Progenitor cell of endocrine pancreas (in vitro differentiated cells): ENCODE measurements around the gene USH1G. TPM values are rescaled to one million over a fixed set of nuclear protein-coding genes. Genes with fewer than 3 reads are reported as not detected.
A peak's percentile ranks its signal among the peaks of the same experiment; 100 is the strongest.

Experiments
- DNase-seq: peaks from one replicate; pipeline ENCODE4 v3.0.0; 2021; ENCODE audit warnings: low spot score; ENCODE audit not compliant: unreplicated experiment
- H3K27ac Mint-ChIP-seq: 2 replicates; pipeline ENCODE4 v1.8.0; 2021; ENCODE audit warnings: mild to moderate bottlenecking, moderate library complexity, mixed read lengths
- H3K27me3 Mint-ChIP-seq: 2 replicates; pipeline ENCODE4 v1.8.0; 2021; ENCODE audit warnings: mixed read lengths
- H3K36me3 Mint-ChIP-seq: 2 replicates; pipeline ENCODE4 v1.8.0; 2022; ENCODE audit warnings: mixed read lengths; ENCODE audit not compliant: insufficient read depth
- H3K4me1 Mint-ChIP-seq: 2 replicates; pipeline ENCODE4 v1.8.0; 2021; ENCODE audit warnings: low read depth, mixed read lengths
- H3K4me3 Mint-ChIP-seq: 2 replicates; pipeline ENCODE4 v1.8.0; 2021; ENCODE audit warnings: low read depth, mild to moderate bottlenecking, moderate library complexity, mixed read lengths
- H3K9me3 Mint-ChIP-seq: 2 replicates; pipeline ENCODE4 v1.8.0; 2021; ENCODE audit warnings: low read depth, mixed read lengths
- CTCF ChIP-seq: fragments of 200-600 bp; sonication (generic); IDR thresholded peaks from one replicate; pipeline ENCODE4 v1.5.0; 2021; ENCODE audit warnings: antibody characterized with exemption, mild to moderate bottlenecking; ENCODE audit not compliant: unreplicated experiment
- total RNA-seq: library from RNA; stranded (reverse); gene quantifications from 2 replicates; pipeline ENCODE4 v1.2.1, GENCODE V29; 2021

The USH1G gene
- total RNA-seq, 1 donor from 2014 or later = 0.19 TPM

DNA sequence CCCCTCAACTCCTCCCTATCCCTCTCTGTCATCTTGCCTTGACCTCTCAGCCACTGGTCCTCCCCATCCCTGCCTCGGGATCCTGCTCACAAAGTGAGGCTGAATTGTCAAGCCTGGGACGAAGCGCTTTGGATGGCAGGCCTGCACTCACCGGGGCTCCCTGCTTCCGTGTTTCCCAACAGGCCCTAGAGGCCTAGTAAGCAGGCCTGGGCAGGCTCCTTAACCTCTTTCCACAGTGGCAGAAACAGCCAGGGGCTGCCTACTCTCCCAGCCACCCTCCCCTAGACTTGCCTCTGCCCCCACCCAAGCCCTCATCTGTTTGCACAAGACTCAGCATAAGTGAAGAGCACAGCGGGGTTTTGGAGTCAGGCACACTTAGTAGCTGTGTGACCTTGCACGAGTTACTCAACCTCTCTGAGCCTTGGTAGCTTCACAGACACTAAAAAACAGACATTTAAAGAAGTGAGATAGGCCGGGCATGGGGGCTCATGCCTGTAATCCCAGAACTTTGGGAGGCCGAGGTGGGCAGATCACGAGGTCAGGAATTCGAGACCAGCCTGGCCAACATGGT lies 24.6 kb downstream of the USH1G start:
- Mint-ChIP-seq H3K27ac (no peak overlapping the region), H3K4me1 (peaks cover 2% of the 10 kb centered on the region), H3K4me3 (no peak overlapping the region), H3K9me3 (no peaks in the 10 kb centered on the region), H3K27me3 (peaks cover 60% of the 10 kb centered on the region), H3K36me3 (no peaks in the 10 kb centered on the region)
- DNase-seq = no peak
- no peak for TF ChIP-seq CTCF

DNA sequence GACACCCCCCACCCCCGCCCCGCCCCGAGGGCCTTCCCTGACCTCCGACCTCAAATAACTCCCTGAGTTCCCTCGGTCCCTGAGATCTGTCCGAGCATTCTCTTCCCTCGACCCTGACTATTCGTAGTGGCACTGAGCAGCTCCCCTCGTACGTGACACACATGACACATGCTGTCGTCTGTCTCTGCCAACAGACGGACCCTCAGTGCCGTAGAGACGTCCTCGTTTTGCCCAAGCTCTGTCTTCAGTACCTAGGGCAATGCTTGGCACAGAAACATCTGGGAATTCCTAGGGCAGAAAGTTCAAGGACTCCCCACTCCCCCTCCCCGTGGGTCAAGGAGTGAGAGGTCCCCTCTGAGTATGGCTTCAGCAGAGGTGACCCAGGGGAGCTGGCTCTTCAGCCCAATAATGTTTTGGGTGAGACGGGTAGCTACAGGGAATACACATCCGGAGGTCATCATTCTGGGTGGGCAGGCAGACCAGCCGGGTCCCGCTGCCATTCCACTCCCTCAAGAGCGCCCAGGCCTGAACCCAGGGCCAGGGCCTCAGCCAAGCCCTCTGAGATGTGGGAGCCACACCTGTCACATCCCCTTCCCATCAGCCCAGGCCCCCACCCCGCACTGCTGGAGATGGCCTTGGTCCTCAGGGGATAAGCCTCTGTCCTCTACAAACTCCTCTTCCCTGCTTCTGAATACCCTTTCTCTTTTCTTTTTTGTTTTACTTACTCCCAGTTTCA lies 29.0 kb downstream of the USH1G start:
- Mint-ChIP-seq H3K9me3 (no peaks in the 10 kb centered on the region), H3K27ac (no peak overlapping the region), H3K4me3 (peak overlapping the region; percentile 70), H3K4me1 (peaks cover 2% of the 10 kb centered on the region), H3K27me3 (peaks cover 61% of the 10 kb centered on the region), H3K36me3 (no peaks in the 10 kb centered on the region)
- no peak for TF ChIP-seq CTCF
- DNase-seq = no peak

DNA sequence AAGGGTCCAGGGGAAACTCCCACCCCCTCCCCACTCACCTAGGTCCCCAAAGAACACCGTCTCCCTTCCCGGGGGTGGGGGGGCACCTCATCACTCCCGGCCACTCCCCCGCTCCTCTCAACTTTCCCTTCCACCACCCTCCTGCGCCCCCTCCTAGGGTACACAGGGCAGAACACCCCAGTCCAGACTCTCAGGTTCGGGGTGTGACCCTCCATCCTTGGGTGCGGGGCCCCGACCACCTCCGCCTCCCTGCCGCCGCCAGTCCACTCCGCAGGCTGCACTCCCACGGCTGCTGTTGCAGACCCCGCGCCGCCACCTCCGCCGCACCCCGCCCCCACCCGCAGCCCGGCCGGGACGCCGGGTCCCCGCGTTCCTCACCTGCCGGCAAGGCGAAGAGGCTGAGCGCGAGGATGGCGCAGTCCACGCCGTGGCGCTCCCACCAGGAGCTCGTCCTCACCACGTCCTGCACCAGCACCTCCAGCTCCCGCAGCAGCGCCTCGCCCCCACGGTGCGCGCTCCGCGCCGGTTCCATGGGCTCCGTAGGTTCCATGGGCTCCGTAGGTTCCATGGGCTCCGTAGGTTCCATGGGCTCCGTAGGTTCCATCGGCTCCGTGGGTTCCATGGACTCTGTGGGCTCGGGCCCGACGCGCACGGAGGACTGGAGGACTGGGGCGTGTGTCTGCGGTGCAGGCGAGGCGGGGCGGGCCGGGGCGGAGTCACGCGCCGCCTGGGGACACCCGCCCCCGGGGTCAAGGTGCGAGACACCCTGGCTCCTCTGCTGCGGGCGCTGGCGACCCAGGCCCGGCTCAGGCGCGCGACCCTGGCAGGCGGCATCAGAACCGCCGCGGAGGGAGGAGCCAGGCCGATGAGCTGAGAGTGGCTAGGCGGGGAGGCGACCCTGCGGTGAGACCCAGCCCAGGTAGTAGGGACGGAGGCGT lies 29.8 kb downstream of the USH1G start, which contains the start of gene FADS6:
Gene FADS6, minus strand, starts transcription at position 660 of the 938 bp plus-strand sequence. Its CDS starts 38 bp downstream, at position 622.
- Mint-ChIP-seq H3K27ac (no peak within 1 kb of the TSS), H3K9me3 (no peaks in the 10 kb centered on the region), H3K4me3 (peak within 1 kb of the TSS; percentile 70), H3K27me3 (peaks cover 61% of the 10 kb centered on the region), H3K36me3 (no peaks in the 10 kb centered on the region), H3K4me1 (peaks cover 2% of the 10 kb centered on the region)
- DNase-seq = no peak
- TF ChIP-seq CTCF = no peak

DNA sequence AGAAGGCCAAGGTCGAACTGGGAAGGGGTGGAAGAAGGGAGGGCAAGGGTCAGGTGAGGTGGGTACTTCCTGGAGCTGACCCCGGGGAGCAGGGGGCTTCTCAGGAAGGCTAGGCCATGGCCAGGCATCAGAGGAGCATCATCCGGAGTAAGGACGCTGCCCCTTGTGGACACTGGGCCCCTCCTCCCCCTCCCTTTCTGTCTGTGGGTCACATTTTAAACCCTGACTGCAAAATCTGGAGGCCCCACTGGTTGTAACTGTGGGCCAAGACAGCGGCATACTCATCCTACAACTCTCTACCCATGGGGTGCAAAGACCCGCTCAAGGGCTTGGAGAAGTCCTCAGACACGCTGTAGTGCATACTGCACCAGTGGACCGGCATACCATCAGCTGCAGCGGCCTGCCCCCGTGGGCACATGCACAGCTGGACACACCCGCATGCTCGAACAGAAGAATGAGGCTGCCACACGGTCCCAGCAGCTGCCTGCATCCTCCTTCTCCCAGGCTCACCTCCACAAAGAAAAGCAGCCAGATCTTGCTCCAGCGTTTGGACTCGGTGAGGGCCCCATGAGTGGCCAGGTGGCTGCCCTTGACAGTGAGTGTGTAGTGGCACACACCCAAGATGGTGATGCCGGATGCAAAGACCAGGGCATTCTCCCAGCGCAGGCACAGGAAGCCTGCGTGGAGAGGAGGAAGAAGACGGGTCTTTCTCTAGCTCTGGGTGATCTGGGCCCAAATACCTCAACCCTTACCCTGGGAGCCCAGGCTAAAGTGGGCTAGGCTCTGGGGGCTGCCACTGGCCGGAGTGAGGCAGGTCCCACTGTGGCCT lies 30.8 kb downstream of the USH1G start:
- H3K4me1 Mint-ChIP-seq = peaks cover 2% of the 10 kb centered on the region
- H3K36me3 Mint-ChIP-seq = no peaks in the 10 kb centered on the region
- TF ChIP-seq CTCF = no peak
- no peak for DNase-seq
- peaks cover 61% of the 10 kb centered on the region for H3K27me3 Mint-ChIP-seq
- no peaks in the 10 kb centered on the region for H3K9me3 Mint-ChIP-seq
- no peak overlapping the region for H3K4me3 Mint-ChIP-seq
- no peak overlapping the region for H3K27ac Mint-ChIP-seq
